Muscle of leg (tissue), 11 donors: ENCODE data around the gene NKAIN2. TPM values are rescaled to one million over a fixed set of nuclear protein-coding genes. Genes with fewer than 3 reads are reported as not detected.

Experiments
- DNase-seq: peaks from one replicate; pipeline ENCODE4 v3.0.0; 2013
- H3K27ac ChIP-seq: one replicate; pipeline ENCODE4 v1.5.1; 2013; ENCODE audit warnings: mild to moderate bottlenecking, low read length, control low read depth
- H3K27me3 ChIP-seq: one replicate; pipeline ENCODE4 v1.6.1; 2013; ENCODE audit warnings: low read length; ENCODE audit not compliant: control insufficient read depth, insufficient read depth
- H3K36me3 ChIP-seq: one replicate; pipeline ENCODE4 v1.6.1; 2013; ENCODE audit warnings: low read length; ENCODE audit not compliant: control insufficient read depth, insufficient read depth
- H3K4me1 ChIP-seq: one replicate; pipeline ENCODE4 v1.6.1; 2013; ENCODE audit warnings: low read length; ENCODE audit not compliant: control insufficient read depth, insufficient read depth
- H3K4me3 ChIP-seq: one replicate; pipeline ENCODE4 v1.5.1; 2013; ENCODE audit warnings: low read length, control low read depth
- H3K9me3 ChIP-seq: replicated peaks from 2 replicates; pipeline ENCODE4 v1.6.1; 2013; ENCODE audit warnings: low read depth, low read length; ENCODE audit not compliant: control insufficient read depth
- WGBS: methylation state at CpG from one replicate; pipeline ENCODE4 v1.1.5; 2013; ENCODE audit warnings: missing lambda C conversion rate; ENCODE audit not compliant: insufficient coverage; 5-methylcytosine and 5-hydroxymethylcytosine counted together
- polyA plus RNA-seq, 8 donors: library from polyadenylated mRNA; unstranded; fragments of 120-200 nt; gene quantifications; one replicate each; pipeline versions ENCODE4 v1.2.1 to v1.2.3, GENCODE V29; 2013; ENCODE audit warnings: inconsistent platforms in 1 of 8, low replicate concordance in 1 of 8; ENCODE audit not compliant: insufficient read length in 8 of 8, insufficient read depth in 1 of 8
- total RNA-seq: library from RNA; stranded (reverse); fragments of 120-200 nt; gene quantifications from one replicate; pipeline ENCODE4 v1.2.4, GENCODE V29; 2013

Gene NKAIN2
- total and polyA plus RNA-seq, 9 donors = 2.5 to 10.1 (median 7.9) TPM

DNA sequence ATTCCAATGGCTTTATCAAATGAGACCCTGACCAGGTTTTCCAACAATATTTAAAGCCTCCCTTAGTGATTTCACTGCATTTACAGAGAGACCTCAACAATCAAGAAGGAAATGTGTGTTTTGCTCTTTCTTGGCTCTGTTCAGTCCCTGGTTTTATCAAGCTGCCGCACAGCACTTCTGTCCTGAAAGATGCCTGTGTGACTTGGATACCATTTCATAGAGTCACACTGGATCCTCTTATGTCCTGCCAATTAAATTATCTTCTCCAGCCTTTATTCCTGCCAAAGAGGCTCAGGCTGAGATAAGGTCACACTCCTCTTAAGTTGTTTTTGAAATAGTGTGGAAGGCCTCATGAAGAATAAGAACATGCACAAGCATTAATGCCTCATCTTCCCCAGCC is 961.6 kb downstream of the NKAIN2 start:
- no peaks in the 10 kb centered on the region for H3K27me3 ChIP-seq
- H3K27ac ChIP-seq = no peak overlapping the region
- WGBS = no CpG with 5 or more reads among the region's 1 CpG
- H3K9me3 ChIP-seq = no peaks in the 10 kb centered on the region
- H3K4me1 ChIP-seq = no peaks in the 10 kb centered on the region
- H3K36me3 ChIP-seq = no peaks in the 10 kb centered on the region
- no peak for DNase-seq
- H3K4me3 ChIP-seq = no peak overlapping the region

DNA sequence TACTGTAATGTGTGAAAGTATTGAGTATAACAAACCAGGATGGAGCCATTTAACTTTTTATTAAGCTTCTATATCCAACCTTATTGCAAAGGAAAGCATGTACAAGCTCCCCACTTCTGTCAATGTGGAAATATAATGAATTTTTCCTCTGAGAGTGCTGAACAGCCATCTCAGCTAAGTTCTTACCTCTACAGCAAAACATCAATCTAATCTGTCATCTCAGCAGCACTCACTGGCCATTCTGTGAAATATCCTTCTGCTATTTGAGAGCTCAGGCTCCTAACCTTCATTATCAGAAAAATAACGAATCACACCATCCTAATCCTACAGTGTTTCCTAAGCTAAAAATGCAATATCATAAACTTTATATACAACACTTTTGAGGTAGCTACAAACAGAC is 964.6 kb downstream of the NKAIN2 start:
- H3K27me3 ChIP-seq = no peaks in the 10 kb centered on the region
- no peak overlapping the region for H3K4me3 ChIP-seq
- H3K27ac ChIP-seq = no peak overlapping the region
- no peaks in the 10 kb centered on the region for H3K9me3 ChIP-seq
- 83% methylated on average over 1 of the region's 1 CpG for WGBS
- no peaks in the 10 kb centered on the region for H3K4me1 ChIP-seq
- H3K36me3 ChIP-seq = no peaks in the 10 kb centered on the region
- no peak for DNase-seq

- DNase-seq = no peak
- Histone ChIP-seq H3K9me3 (no peaks in the 10 kb centered on the region), H3K4me3 (no peak overlapping the region), H3K27ac (no peak overlapping the region), H3K4me1 (no peaks in the 10 kb centered on the region), H3K36me3 (no peaks in the 10 kb centered on the region), H3K27me3 (no peaks in the 10 kb centered on the region)
- no CpG with 5 or more reads among the region's 1 CpG for WGBS
These were observed 966.3 kb downstream of the NKAIN2 start for GRCh38 chr6:124769811-124770544.

DNA sequence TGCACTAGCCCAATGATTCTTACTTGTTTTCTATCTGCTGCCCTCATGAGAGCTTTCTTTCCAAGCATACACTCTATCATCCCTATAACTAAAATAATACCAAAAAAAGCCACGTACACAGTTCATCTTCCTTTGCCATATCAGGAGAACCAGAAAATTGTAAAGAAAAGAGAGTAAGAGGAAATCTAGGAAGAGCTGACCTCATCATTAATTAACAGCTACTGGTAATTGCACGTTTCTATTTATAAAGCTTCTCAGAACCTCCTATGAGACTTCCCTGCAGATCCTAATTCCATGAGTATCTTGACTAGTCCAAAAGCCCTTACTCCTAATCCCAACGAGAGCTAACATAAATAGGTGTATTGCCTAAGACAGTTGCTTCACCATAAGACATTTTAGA is 967.1 kb downstream of the NKAIN2 start:
- Histone ChIP-seq H3K27ac (no peak overlapping the region), H3K4me1 (no peaks in the 10 kb centered on the region), H3K27me3 (no peaks in the 10 kb centered on the region), H3K9me3 (no peaks in the 10 kb centered on the region), H3K4me3 (no peak overlapping the region), H3K36me3 (no peaks in the 10 kb centered on the region)
- no CpG with 5 or more reads among the region's 3 CpGs for WGBS
- DNase-seq = no peak

- H3K27ac ChIP-seq = no peak overlapping the region
- 56% methylated on average over 2 of the region's 3 CpGs for WGBS
- no peaks in the 10 kb centered on the region for H3K4me1 ChIP-seq
- no peak overlapping the region for H3K4me3 ChIP-seq
- no peaks in the 10 kb centered on the region for H3K36me3 ChIP-seq
- no peaks in the 10 kb centered on the region for H3K27me3 ChIP-seq
- H3K9me3 ChIP-seq = no peaks in the 10 kb centered on the region
- no peak for DNase-seq
These were observed 969.2 kb downstream of the NKAIN2 start for GRCh38 chr6:124772733-124773319.

- Histone ChIP-seq H3K9me3 (no peaks in the 10 kb centered on the region), H3K36me3 (no peaks in the 10 kb centered on the region), H3K27me3 (no peaks in the 10 kb centered on the region), H3K27ac (no peak overlapping the region), H3K4me3 (no peak overlapping the region), H3K4me1 (no peaks in the 10 kb centered on the region)
- DNase-seq = no peak
- no CpG with 5 or more reads among the region's 3 CpGs for WGBS
These were observed 971.5 kb downstream of the NKAIN2 start for GRCh38 chr6:124775121-124775520.

DNA sequence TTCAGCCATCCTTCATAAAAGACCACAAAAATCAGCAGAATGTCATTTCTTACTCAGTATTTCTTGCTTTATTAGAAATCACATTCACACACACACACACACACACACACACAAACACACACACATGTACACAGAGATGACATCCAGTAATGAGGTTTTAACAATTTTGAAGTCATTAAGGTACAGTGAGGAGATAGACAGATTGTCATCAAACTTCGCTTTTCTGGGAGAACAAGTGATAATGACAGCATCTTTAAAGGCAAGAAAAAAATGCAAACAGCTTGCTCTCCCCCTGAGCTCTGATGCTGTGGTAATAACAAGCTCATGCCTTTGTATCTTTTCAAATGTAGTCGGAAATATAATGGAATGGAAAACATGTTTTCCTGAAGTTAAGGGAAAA is 974.2 kb downstream of the NKAIN2 start:
- no peak for DNase-seq
- H3K27me3 ChIP-seq = no peaks in the 10 kb centered on the region
- 90% methylated on average over 1 of the region's 2 CpGs for WGBS
- H3K27ac ChIP-seq = no peak overlapping the region
- H3K9me3 ChIP-seq = no peaks in the 10 kb centered on the region
- no peak overlapping the region for H3K4me3 ChIP-seq
- H3K4me1 ChIP-seq = no peaks in the 10 kb centered on the region
- no peaks in the 10 kb centered on the region for H3K36me3 ChIP-seq

DNA sequence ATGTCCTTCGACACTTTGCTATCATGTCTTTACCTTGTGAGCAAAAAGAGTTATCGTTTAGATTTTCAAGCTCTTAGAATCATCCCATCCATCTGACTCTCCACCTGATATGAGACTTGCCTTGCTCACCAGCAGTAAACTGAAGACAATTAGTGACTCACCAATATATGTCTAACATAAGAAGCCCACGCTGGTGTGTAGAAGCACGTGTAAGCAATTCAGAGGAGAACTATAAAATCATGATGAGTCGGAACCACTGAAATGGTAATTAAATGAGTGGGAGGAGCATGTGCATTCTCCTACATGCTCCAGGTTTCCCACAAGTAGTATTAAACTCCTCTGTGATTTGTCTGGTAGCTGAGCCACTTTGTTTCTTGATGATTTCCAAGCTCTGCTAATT is 977.0 kb downstream of the NKAIN2 start:
- H3K9me3 ChIP-seq = no peaks in the 10 kb centered on the region
- no peak overlapping the region for H3K4me3 ChIP-seq
- H3K36me3 ChIP-seq = no peaks in the 10 kb centered on the region
- no peak overlapping the region for H3K27ac ChIP-seq
- no CpG with 5 or more reads among the region's 5 CpGs for WGBS
- no peak for DNase-seq
- no peaks in the 10 kb centered on the region for H3K4me1 ChIP-seq
- H3K27me3 ChIP-seq = no peaks in the 10 kb centered on the region

DNA sequence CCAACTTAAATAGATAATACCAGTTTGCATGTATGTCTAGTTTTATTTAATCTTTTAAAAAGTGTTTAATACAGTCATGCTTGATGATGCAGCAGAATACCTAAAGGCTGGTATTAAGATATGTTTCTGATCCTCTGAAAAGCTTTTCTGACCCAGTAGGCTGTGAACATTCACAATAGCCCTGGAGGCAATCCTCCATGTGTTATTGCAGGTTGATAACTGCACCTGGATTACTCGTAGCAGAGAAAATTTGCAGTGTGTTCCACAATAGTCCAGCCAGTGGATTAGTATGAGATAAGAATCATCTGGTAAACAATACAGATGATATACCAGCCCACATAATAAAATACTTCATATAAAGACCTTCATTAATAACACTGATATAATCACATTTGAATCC is 979.7 kb downstream of the NKAIN2 start:
- no peaks in the 10 kb centered on the region for H3K27me3 ChIP-seq
- H3K9me3 ChIP-seq = no peaks in the 10 kb centered on the region
- DNase-seq = no peak
- H3K27ac ChIP-seq = no peak overlapping the region
- no peaks in the 10 kb centered on the region for H3K4me1 ChIP-seq
- WGBS = no CpG with 5 or more reads among the region's 1 CpG
- H3K36me3 ChIP-seq = no peaks in the 10 kb centered on the region
- no peak overlapping the region for H3K4me3 ChIP-seq

DNA sequence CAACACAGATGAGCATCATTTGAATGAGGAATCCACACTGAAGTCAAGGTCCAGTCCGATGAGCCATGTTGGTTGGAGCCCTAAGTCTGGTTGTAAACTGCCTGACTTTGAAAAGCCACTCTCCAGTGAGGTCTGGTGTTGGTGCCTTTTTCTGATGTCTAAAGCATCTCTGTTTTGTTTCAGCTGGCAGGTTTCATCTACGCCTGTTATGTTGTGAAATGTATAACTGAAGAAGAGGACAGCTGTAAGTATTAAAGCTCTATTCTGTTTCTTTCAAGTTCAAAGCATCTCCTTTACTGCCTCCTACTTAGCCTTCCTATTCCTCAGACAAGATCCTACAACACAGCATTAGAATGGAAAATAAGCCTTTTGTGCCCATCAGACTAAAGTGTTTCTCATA is 987.5 kb downstream of the NKAIN2 start:
- no peaks in the 10 kb centered on the region for H3K36me3 ChIP-seq
- H3K27ac ChIP-seq = no peak overlapping the region
- no peaks in the 10 kb centered on the region for H3K4me1 ChIP-seq
- H3K9me3 ChIP-seq = no peaks in the 10 kb centered on the region
- DNase-seq = no peak
- no CpG with 5 or more reads among the region's 2 CpGs for WGBS
- no peak overlapping the region for H3K4me3 ChIP-seq
- H3K27me3 ChIP-seq = no peaks in the 10 kb centered on the region
